Smooth muscle cell (in vitro differentiated cells): ENCODE results near the gene ACTR1A. TPM values are rescaled to one million over a fixed set of nuclear protein-coding genes. Genes with fewer than 3 reads are reported as not detected.
A peak's percentile ranks its signal among the peaks of the same experiment; 100 is the strongest.

Experiments
- DNase-seq: peaks from one replicate; lab custom pipeline; 2025; ENCODE audit not compliant: unreplicated experiment; lab: John Stamatoyannopoulos, UW
- H2AFZ ChIP-seq: fragments of 200-600 bp; sonication (generic); 2 replicates; pipeline ENCODE4 v1.6.0; 2016; ENCODE audit warnings: antibody characterized with exemption, low read depth, mild to moderate bottlenecking
- H3F3A ChIP-seq: fragments of 200-600 bp; sonication (generic); 2 replicates; pipeline ENCODE4 v1.6.0; 2017; ENCODE audit warnings: antibody characterized with exemption, low read depth
- H3K27ac ChIP-seq: fragments of 200-600 bp; sonication (generic); 2 replicates; pipeline ENCODE4 v1.5.1; 2016; ENCODE audit warnings: low read depth, mild to moderate bottlenecking
- H3K27me3 ChIP-seq: fragments of 200-600 bp; sonication (generic); 2 replicates; pipeline ENCODE4 v1.6.1; 2016; ENCODE audit warnings: low read depth, mild to moderate bottlenecking
- H3K36me3 ChIP-seq: fragments of 200-600 bp; sonication (generic); 2 replicates; pipeline ENCODE4 v1.5.1; 2016; ENCODE audit warnings: low read depth
- H3K4me1 ChIP-seq: fragments of 200-600 bp; sonication (generic); 2 replicates; pipeline ENCODE4 v1.5.1; 2016; ENCODE audit warnings: low read depth
- H3K4me2 ChIP-seq: fragments of 200-600 bp; sonication (generic); 2 replicates; pipeline ENCODE4 v1.6.0; 2016; ENCODE audit warnings: mild to moderate bottlenecking
- H3K4me3 ChIP-seq: fragments of 200-600 bp; sonication (generic); 2 replicates; pipeline ENCODE4 v1.5.1; 2016; ENCODE audit warnings: mild to moderate bottlenecking
- H3K79me2 ChIP-seq: fragments of 200-600 bp; sonication (generic); 2 replicates; pipeline ENCODE4 v1.6.0; 2016; ENCODE audit warnings: low read depth, mild to moderate bottlenecking
- H3K9ac ChIP-seq: fragments of 200-600 bp; sonication (generic); 2 replicates; pipeline ENCODE4 v1.6.0; 2016; ENCODE audit warnings: low read depth
- H3K9me3 ChIP-seq: fragments of 200-600 bp; sonication (generic); replicated peaks from 2 replicates; pipeline ENCODE4 v1.5.1; 2016; ENCODE audit warnings: low read depth
- H4K20me1 ChIP-seq: fragments of 200-600 bp; sonication (generic); 2 replicates; pipeline ENCODE4 v1.6.0; 2016; ENCODE audit warnings: low read depth
- WGBS: methylation state at CpG from one replicate; pipeline ENCODE4 v1.1.7; 2016; ENCODE audit warnings: low lambda C conversion rate; 5-methylcytosine and 5-hydroxymethylcytosine counted together
- microRNA counts: library from miRNA; unstranded; fragments of <30 nt; microRNA quantifications from one replicate; lab custom pipeline; 2016
- microRNA-seq: library from miRNA; unstranded; fragments of <30 nt; microRNA quantifications from one replicate; pipeline ENCODE4, GENCODE V29; 2016; ENCODE audit warnings: borderline number of aligned reads
- polyA plus RNA-seq: library from polyadenylated mRNA; unstranded; fragments of >200 nt; fragmentation: Nextera tagmentation; extraction: Ambion mirVana; gene quantifications from 2 replicates; pipeline ENCODE4 v1.2.1, GENCODE V29; 2016
- small RNA-seq: library from RNA; depleted of rRNA; stranded (forward); fragments of <200 nt; gene quantifications from one replicate; pipeline ENCODE3, GENCODE V24; 2014
- total RNA-seq: library from RNA; depleted of rRNA; stranded (reverse); fragments of >200 nt; gene quantifications from 2 replicates; pipeline ENCODE4 v1.2.3, GENCODE V29; 2014
- TF ChIP-seq, protein P1 (sequence below): fragments of 200-600 bp; sonication (generic); IDR thresholded peaks from 2 replicates; pipeline ENCODE4 v1.5.1; 2017; ENCODE audit warnings: borderline replicate concordance, mild to moderate bottlenecking, antibody characterized with exemption; ENCODE audit not compliant: insufficient read depth, poor library complexity, severe bottlenecking

Gene ACTR1A
- total and polyA plus RNA-seq, 2 experiments from 2014 or later = 144 to 149 TPM

DNA sequence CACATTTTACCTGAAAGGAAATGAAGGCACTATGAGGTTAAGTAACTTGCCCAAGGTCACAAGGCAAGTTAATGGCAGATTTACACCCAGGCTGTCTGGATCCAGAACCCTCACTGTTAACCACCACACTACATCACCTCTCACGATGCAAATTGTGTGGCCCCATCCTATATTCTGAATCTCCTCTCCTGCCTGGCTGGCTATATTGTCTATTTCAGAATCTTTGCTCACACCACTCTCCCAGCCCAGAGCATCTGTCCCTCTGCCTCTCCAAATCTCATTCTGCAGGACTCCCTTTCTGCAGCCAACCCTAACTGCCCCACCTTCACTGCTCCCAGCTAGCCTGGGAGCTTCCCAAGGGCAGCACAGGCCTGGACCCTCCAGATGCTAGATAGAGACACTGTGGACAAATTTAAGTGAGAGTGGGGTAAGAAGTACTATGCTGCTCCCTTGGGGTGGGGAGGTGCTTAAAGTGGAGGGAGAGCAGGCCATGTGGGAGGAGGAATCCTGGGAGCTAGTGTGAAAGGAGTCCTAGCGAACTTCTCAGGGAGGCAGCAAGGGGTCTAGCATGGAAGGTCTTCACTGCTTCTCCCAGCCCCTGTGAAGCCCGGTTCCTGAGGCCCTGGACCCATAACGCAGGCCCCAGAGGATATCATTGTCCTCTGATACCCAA, 70.9 kb downstream of the ACTR1A start:
- no peaks in the 10 kb centered on the region for H3K27me3 ChIP-seq
- no peak for DNase-seq
- H3K9me3 ChIP-seq = no peaks in the 10 kb centered on the region
- peak overlapping the region; percentile 59 for H3K27ac ChIP-seq
- peak overlapping the region; percentile 100 for H3K4me2 ChIP-seq
- no peaks in the 10 kb centered on the region for H3K36me3 ChIP-seq
- H3K4me1 ChIP-seq = peaks cover 23% of the 10 kb centered on the region
- H3F3A ChIP-seq = no peaks in the 10 kb centered on the region
- peak overlapping the region; percentile 97 for H3K4me3 ChIP-seq
- H4K20me1 ChIP-seq = no peaks in the 10 kb centered on the region
- peak overlapping the region; percentile 89 for H3K9ac ChIP-seq
- H3K79me2 ChIP-seq = peaks cover 11% of the 10 kb centered on the region
- WGBS = 23% methylated on average over 4 of the region's 4 CpGs
- TF ChIP-seq, protein P1, sequence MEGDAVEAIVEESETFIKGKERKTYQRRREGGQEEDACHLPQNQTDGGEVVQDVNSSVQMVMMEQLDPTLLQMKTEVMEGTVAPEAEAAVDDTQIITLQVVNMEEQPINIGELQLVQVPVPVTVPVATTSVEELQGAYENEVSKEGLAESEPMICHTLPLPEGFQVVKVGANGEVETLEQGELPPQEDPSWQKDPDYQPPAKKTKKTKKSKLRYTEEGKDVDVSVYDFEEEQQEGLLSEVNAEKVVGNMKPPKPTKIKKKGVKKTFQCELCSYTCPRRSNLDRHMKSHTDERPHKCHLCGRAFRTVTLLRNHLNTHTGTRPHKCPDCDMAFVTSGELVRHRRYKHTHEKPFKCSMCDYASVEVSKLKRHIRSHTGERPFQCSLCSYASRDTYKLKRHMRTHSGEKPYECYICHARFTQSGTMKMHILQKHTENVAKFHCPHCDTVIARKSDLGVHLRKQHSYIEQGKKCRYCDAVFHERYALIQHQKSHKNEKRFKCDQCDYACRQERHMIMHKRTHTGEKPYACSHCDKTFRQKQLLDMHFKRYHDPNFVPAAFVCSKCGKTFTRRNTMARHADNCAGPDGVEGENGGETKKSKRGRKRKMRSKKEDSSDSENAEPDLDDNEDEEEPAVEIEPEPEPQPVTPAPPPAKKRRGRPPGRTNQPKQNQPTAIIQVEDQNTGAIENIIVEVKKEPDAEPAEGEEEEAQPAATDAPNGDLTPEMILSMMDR = no peak
- H2AFZ ChIP-seq = peak overlapping the region; percentile 97

DNA sequence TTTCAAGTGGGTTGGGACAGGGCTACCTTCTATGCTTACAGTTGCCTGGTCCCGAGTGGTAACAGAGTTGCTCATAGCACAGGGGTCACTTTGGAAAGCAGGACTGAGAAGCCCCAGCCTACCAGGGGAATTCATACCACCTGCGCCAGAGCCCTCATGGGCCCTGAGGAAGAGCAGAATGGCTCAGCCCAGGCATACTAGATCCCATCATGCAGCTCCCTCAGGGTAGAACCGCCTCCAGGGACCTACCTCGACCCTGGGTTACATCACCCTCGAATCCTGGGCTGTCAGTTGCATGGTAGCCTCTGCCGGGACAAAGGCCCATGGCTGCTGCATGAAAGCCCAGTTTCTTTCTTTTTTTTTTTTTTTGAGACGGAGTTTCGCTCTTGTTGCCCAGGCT, 73.0 kb downstream of the ACTR1A start:
- Histone ChIP-seq H3K27me3 (no peaks in the 10 kb centered on the region), H4K20me1 (no peaks in the 10 kb centered on the region), H3K9me3 (no peaks in the 10 kb centered on the region), H3K36me3 (no peaks in the 10 kb centered on the region), H3K4me2 (no peak overlapping the region), H3K79me2 (peaks cover 3% of the 10 kb centered on the region), H2AFZ (no peak overlapping the region), H3K4me3 (no peak overlapping the region), H3K27ac (no peak overlapping the region), H3F3A (no peaks in the 10 kb centered on the region), H3K4me1 (peaks cover 8% of the 10 kb centered on the region), H3K9ac (no peak overlapping the region)
- 90% methylated on average over 8 of the region's 8 CpGs for WGBS
- no peak for DNase-seq
- TF ChIP-seq, protein P1 = no peak

MicroRNA genes within 50 kb of the gene (microRNA counts, 767-probe panel; counts per million panel counts)
- 183 counts per million for microRNA hsa-miR-146b-3p (lab: Ali Mortazavi, UCI)
- 183 counts per million for microRNA hsa-miR-146b-5p (lab: Ali Mortazavi, UCI)

Small RNA genes within 50 kb of the gene (microRNA-seq; reads per million reads assigned to microRNA genes)
- gene MIR146B = 6,260 reads per million, percentile 92 among the genes with 10 or more reads in this experiment

Small RNA genes within 50 kb of the gene (small RNA-seq; reads per million reads assigned to genes)
- gene MIR146B = 10,417 reads per million, percentile 100 among the genes with 10 or more reads in this experiment

Other genes starting within 250 kb of the ACTR1A start
- 32.6 and 35.9 TPM in 2 replicates for gene NFKB2, start 107.0 kb downstream of the ACTR1A start, total RNA-seq
- gene NFKB2, start 107.0 kb downstream of the ACTR1A start, polyA plus RNA-seq = 38.1 and 44.3 TPM in 2 replicates
- gene PSD, start 83.9 kb downstream of the ACTR1A start, total RNA-seq = 4.1 and 29.1 TPM in 2 replicates
- gene PSD, start 83.9 kb downstream of the ACTR1A start, polyA plus RNA-seq = 31.6 and 33.5 TPM in 2 replicates
- gene FBXL15, start 81.9 kb downstream of the ACTR1A start, total RNA-seq = 8.2 and 14.1 TPM in 2 replicates
- 27.9 and 29.0 TPM in 2 replicates for gene FBXL15, start 81.9 kb downstream of the ACTR1A start, polyA plus RNA-seq
- gene CUEDC2, start 70.1 kb downstream of the ACTR1A start, total RNA-seq = 24.7 and 40.9 TPM in 2 replicates
- gene CUEDC2, start 70.1 kb downstream of the ACTR1A start, polyA plus RNA-seq = 111 and 112 TPM in 2 replicates
- gene C10orf95, start 51.2 kb downstream of the ACTR1A start, total RNA-seq = 0.09 TPM in 1 of 2 replicates, not detected in the other
- gene C10orf95, start 51.2 kb downstream of the ACTR1A start, polyA plus RNA-seq = 0.62 and 0.80 TPM in 2 replicates
- 8.5 and 8.9 TPM in 2 replicates for gene SUFU, start 1.3 kb upstream of the ACTR1A start, total RNA-seq
- 17.2 and 17.3 TPM in 2 replicates for gene SUFU, start 1.3 kb upstream of the ACTR1A start, polyA plus RNA-seq
- gene TRIM8, start 141.8 kb upstream of the ACTR1A start, total RNA-seq = 64.1 and 78.8 TPM in 2 replicates
- 77.8 and 78.0 TPM in 2 replicates for gene TRIM8, start 141.8 kb upstream of the ACTR1A start, polyA plus RNA-seq
- gene ARL3, start 211.7 kb upstream of the ACTR1A start, total RNA-seq = 12.7 and 14.1 TPM in 2 replicates
- 30.2 and 31.0 TPM in 2 replicates for gene ARL3, start 211.7 kb upstream of the ACTR1A start, polyA plus RNA-seq
- 2.6 and 2.9 TPM in 2 replicates for gene SFXN2, start 211.9 kb upstream of the ACTR1A start, total RNA-seq
- 1.7 and 2.0 TPM in 2 replicates for gene SFXN2, start 211.9 kb upstream of the ACTR1A start, polyA plus RNA-seq
- 33.9 and 45.3 TPM in 2 replicates for gene WBP1L, start 241.2 kb upstream of the ACTR1A start, total RNA-seq
- gene WBP1L, start 241.2 kb upstream of the ACTR1A start, polyA plus RNA-seq = 18.0 and 18.2 TPM in 2 replicates